Measurements from ENCODE around the gene PRPF19.

PRPF19 gene

GRCh38 chr11:60875366-60876167, 30.8 kb downstream of the PRPF19 start:
- H3K9me3 Mint-ChIP-seq = no peaks in the 10 kb centered on the region
- ATAC-seq (replicated peaks) (no peak), DNase-seq (no peak)
- H3K4me1 Mint-ChIP-seq = no peaks in the 10 kb centered on the region
- H3K4me3 Mint-ChIP-seq = no peak overlapping the region
- peaks cover 5 to 10% of the 10 kb centered on the region in 2 donors for H3K36me3 Mint-ChIP-seq
- no peaks in the 10 kb centered on the region for H3K27me3 Mint-ChIP-seq
- H3K27ac Mint-ChIP-seq = no peak overlapping the region

GRCh38 chr11:60874421-60875365, 31.7 kb downstream of the PRPF19 start:
- Mint-ChIP-seq H3K4me1 (no peaks in the 10 kb centered on the region), H3K9me3 (no peaks in the 10 kb centered on the region), H3K36me3 (peaks cover 5 to 8% of the 10 kb centered on the region in 2 donors), H3K27me3 (peaks cover 0 to under 1% of the 10 kb centered on the region in 2 donors), H3K27ac (no peak overlapping the region), H3K4me3 (no peak overlapping the region)
- DNase-seq (no peak), ATAC-seq (replicated peaks) (no peak)

GRCh38 chr11:60873533-60873932, 32.9 kb downstream of the PRPF19 start:
- DNase-seq = no peak
- H3K4me3 Mint-ChIP-seq = no peak overlapping the region
- H3K36me3 Mint-ChIP-seq = peaks cover 0 to 8% of the 10 kb centered on the region in 2 donors
- no peaks in the 10 kb centered on the region for H3K4me1 Mint-ChIP-seq
- no peak for ATAC-seq (replicated peaks)
- peaks cover 0 to 10% of the 10 kb centered on the region in 2 donors for H3K27me3 Mint-ChIP-seq
- no peaks in the 10 kb centered on the region for H3K9me3 Mint-ChIP-seq
- H3K27ac Mint-ChIP-seq = no peak overlapping the region

GRCh38 chr11:60872961-60873524, 33.3 kb downstream of the PRPF19 start:
- Mint-ChIP-seq H3K27me3 (peaks cover 0 to 10% of the 10 kb centered on the region in 2 donors), H3K27ac (no peak overlapping the region), H3K36me3 (peaks cover 0 to 8% of the 10 kb centered on the region in 2 donors), H3K4me3 (no peak overlapping the region), H3K9me3 (no peaks in the 10 kb centered on the region), H3K4me1 (no peaks in the 10 kb centered on the region)
- ATAC-seq (replicated peaks) = no peak
- DNase-seq = no peak

GRCh38 chr11:60872124-60872960, 34.0 kb downstream of the PRPF19 start:
- Mint-ChIP-seq H3K27ac (no peak overlapping the region), H3K9me3 (no peaks in the 10 kb centered on the region), H3K4me1 (no peaks in the 10 kb centered on the region), H3K36me3 (peaks cover 0 to 3% of the 10 kb centered on the region in 2 donors), H3K27me3 (peaks cover 0 to 10% of the 10 kb centered on the region in 2 donors), H3K4me3 (no peak overlapping the region)
- ATAC-seq (replicated peaks) (no peak), DNase-seq (no peak)

- Mint-ChIP-seq H3K4me1 (no peaks in the 10 kb centered on the region), H3K9me3 (no peaks in the 10 kb centered on the region), H3K27ac (no peak overlapping the region), H3K36me3 (peaks cover 0 to 3% of the 10 kb centered on the region in 2 donors), H3K27me3 (peaks cover 0 to 10% of the 10 kb centered on the region in 2 donors), H3K4me3 (no peak overlapping the region)
- ATAC-seq (replicated peaks) (no peak), DNase-seq (no peak)
These were observed 34.9 kb downstream of the PRPF19 start for GRCh38 chr11:60871378-60872061.

- no peaks in the 10 kb centered on the region for H3K9me3 Mint-ChIP-seq
- no peak for ATAC-seq (replicated peaks)
- no peak overlapping the region for H3K4me3 Mint-ChIP-seq
- no peak overlapping the region for H3K27ac Mint-ChIP-seq
- peaks cover 0 to 3% of the 10 kb centered on the region in 2 donors for H3K36me3 Mint-ChIP-seq
- no peak for DNase-seq
- H3K27me3 Mint-ChIP-seq = peaks cover 0 to 10% of the 10 kb centered on the region in 2 donors
- H3K4me1 Mint-ChIP-seq = no peaks in the 10 kb centered on the region
These were observed 35.5 kb downstream of the PRPF19 start for GRCh38 chr11:60870733-60871377.

- Mint-ChIP-seq H3K27me3 (peaks cover 0 to 10% of the 10 kb centered on the region in 2 donors), H3K4me3 (no peak overlapping the region), H3K4me1 (no peaks in the 10 kb centered on the region), H3K9me3 (no peaks in the 10 kb centered on the region), H3K36me3 (peaks cover 0 to 3% of the 10 kb centered on the region in 2 donors), H3K27ac (no peak overlapping the region)
- ATAC-seq (replicated peaks) (no peak), DNase-seq (no peak)
These were observed 36.1 kb downstream of the PRPF19 start for GRCh38 chr11:60870276-60870675.

- no peak for DNase-seq
- Mint-ChIP-seq H3K36me3 (no peaks in the 10 kb centered on the region), H3K27ac (no peak overlapping the region), H3K27me3 (peaks cover 0 to 10% of the 10 kb centered on the region in 2 donors), H3K4me1 (no peaks in the 10 kb centered on the region), H3K9me3 (no peaks in the 10 kb centered on the region), H3K4me3 (no peak overlapping the region)
- ATAC-seq (replicated peaks) = no peak
These were observed 36.9 kb downstream of the PRPF19 start for GRCh38 chr11:60869451-60869825.

- Mint-ChIP-seq H3K4me3 (no peak overlapping the region), H3K27ac (no peak overlapping the region), H3K9me3 (no peaks in the 10 kb centered on the region), H3K36me3 (no peaks in the 10 kb centered on the region), H3K27me3 (peaks cover 0 to 10% of the 10 kb centered on the region in 2 donors), H3K4me1 (no peaks in the 10 kb centered on the region)
- ATAC-seq (replicated peaks) = no peak
- DNase-seq = no peak
These were observed 37.5 kb downstream of the PRPF19 start for GRCh38 chr11:60868682-60869450.

- Mint-ChIP-seq H3K4me1 (no peaks in the 10 kb centered on the region), H3K36me3 (no peaks in the 10 kb centered on the region), H3K27ac (no peak overlapping the region), H3K4me3 (no peak overlapping the region), H3K9me3 (no peaks in the 10 kb centered on the region), H3K27me3 (peaks cover 0 to 10% of the 10 kb centered on the region in 2 donors)
- ATAC-seq (replicated peaks) = no peak
- DNase-seq = no peak
These were observed 38.3 kb downstream of the PRPF19 start for GRCh38 chr11:60867871-60868681.
